K562 (cell line): ENCODE measurements around the gene XRCC3. TPM values are rescaled to one million over a fixed set of nuclear protein-coding genes. Genes with fewer than 3 reads are reported as not detected.

ENCODE experiments used
- ATAC-seq: fragments of 200-7000 bp; cut with Tn5 transposase; 3 replicates; pipeline ENCODE4 v1.9.1; 2020; ENCODE audit warnings: moderate library complexity
- BruUV-seq: library from RNA; stranded (reverse); fragments of 400-500 nt; replicated peaks from 2 replicates; lab custom pipeline; 2021; lab: Mats Ljungman, UMichigan
- CTCF ChIA-PET: fragments of 300-600 bp; formaldehyde crosslinking; extraction: SDS; loops from one replicate; lab custom pipeline; 2021; ENCODE audit warnings: low intra/inter-chr PET ratio; lab: Yijun Ruan, JAX
- POLR2A ChIA-PET: fragments of 300-600, 350-650 bp; sonication (Branson Sonifier 250); formaldehyde crosslinking; extraction: SDS; loops from one replicate; lab custom pipeline; 2021; ENCODE audit warnings: antibody characterized with exemption, inconsistent platforms; lab: Yijun Ruan, JAX
- DNase-seq, 4 experiments: peaks; one replicate each; pipeline versions ENCODE4 v3.0.0 to v3.0.0-alpha.2; 2011 to 2018; ENCODE audit warnings: low spot score in 3 of 4, mixed read lengths in 3 of 4; ENCODE audit errors: extremely low read depth in 1 of 4
- FAIRE-seq: peaks from 2 replicates; lab custom pipeline; 2011; peaks lifted over from hg19 to GRCh38; lab: Jason Lieb, UNC
- H2AFZ ChIP-seq: 2 replicates; pipeline ENCODE4 v1.6.0; 2011; ENCODE audit warnings: low read depth, low read length, control low read depth, inconsistent platforms
- H3K27ac ChIP-seq: fragments of 200-600 bp; 3 replicates; pipeline ENCODE4 v1.8.0; 2011; ENCODE audit warnings: low read depth, mild to moderate bottlenecking, control low read depth, inconsistent platforms, low read length, moderate library complexity, mixed read lengths; ENCODE audit errors: extremely low read depth
- H3K27me3 ChIP-seq, 2 experiments: fragments of 300-600 bp in 1 of 2; 2 replicates in 1 of 2; 3 replicates in 1 of 2; pipeline versions ENCODE4 v1.6.0 to v1.8.0; 2011; ENCODE audit warnings: inconsistent platforms in 2 of 2, low read length in 2 of 2, mild to moderate bottlenecking in 1 of 2, mixed read lengths in 1 of 2, moderate library complexity in 1 of 2; ENCODE audit not compliant: control insufficient read depth in 2 of 2, insufficient read depth in 2 of 2
- H3K36me3 ChIP-seq: fragments of 300-600 bp; 3 replicates; pipeline ENCODE4 v1.8.0; 2011; ENCODE audit warnings: mild to moderate bottlenecking, low read length, inconsistent platforms; ENCODE audit not compliant: control insufficient read depth, insufficient read depth
- H3K4me1 ChIP-seq, 2 experiments: fragments of 200-600 bp in 1 of 2; replicated peaks in 1 of 2; 2 replicates in 1 of 2; 3 replicates in 1 of 2; pipeline versions ENCODE4 v1.5.1 to v1.8.0; 2011; ENCODE audit warnings: inconsistent platforms in 2 of 2, low read length in 2 of 2, mild to moderate bottlenecking in 1 of 2, mixed read lengths in 1 of 2, moderate library complexity in 1 of 2; ENCODE audit not compliant: control insufficient read depth in 2 of 2, insufficient read depth in 2 of 2
- H3K4me2 ChIP-seq: 2 replicates; pipeline ENCODE4 v1.6.1; 2011; ENCODE audit warnings: low read length, control low read depth, inconsistent platforms, mixed read lengths; ENCODE audit not compliant: insufficient read depth
- H3K4me3 ChIP-seq: fragments of 200-600 bp; sonication (generic), shearing (Covaris generic); 2 replicates; pipeline ENCODE4 v1.5.1; 2016; ENCODE audit warnings: control low read depth, inconsistent platforms
- H3K79me2 ChIP-seq: fragments of 200-600 bp; 3 replicates; pipeline ENCODE4 v1.8.0; 2011; ENCODE audit warnings: low read length, inconsistent platforms; ENCODE audit not compliant: control insufficient read depth, insufficient read depth
- H3K9ac ChIP-seq, 2 experiments: 2 replicates each; pipeline versions ENCODE4 v1.6.0 to v1.6.1; 2011; ENCODE audit warnings: low read depth in 2 of 2, low read length in 2 of 2, control low read depth in 1 of 2, inconsistent platforms in 1 of 2, mild to moderate bottlenecking in 1 of 2, mixed read lengths in 1 of 2; ENCODE audit not compliant: insufficient read depth in 1 of 2
- H3K9me1 ChIP-seq: one replicate; pipeline ENCODE4 v1.6.0; 2011; ENCODE audit warnings: inconsistent platforms, mild to moderate bottlenecking, low read length, moderate library complexity; ENCODE audit not compliant: control insufficient read depth, insufficient read depth
- H3K9me3 ChIP-seq: replicated peaks from 2 replicates; pipeline ENCODE4 v1.5.1; 2011; ENCODE audit warnings: low read depth, low read length, inconsistent platforms; ENCODE audit not compliant: control insufficient read depth, insufficient read depth
- H4K20me1 ChIP-seq: replicated peaks from 2 replicates; pipeline ENCODE4 v1.6.1; 2011; ENCODE audit warnings: low read length, inconsistent platforms, mixed read lengths; ENCODE audit not compliant: control insufficient read depth, insufficient read depth
- MCM2 ChIP-seq: fragments of 450-650 bp; IDR thresholded peaks from 2 replicates; pipeline ENCODE4 v1.6.1; 2017; ENCODE audit warnings: low read depth, mild to moderate bottlenecking
- POLR2G ChIP-seq: fragments of 200-400 bp; formaldehyde crosslinking; IDR thresholded peaks from 2 replicates; pipeline ENCODE4 v1.6.1; 2017; ENCODE audit warnings: low read depth, mild to moderate bottlenecking, antibody characterized with exemption, low read length, moderate library complexity
- RBFOX2 ChIP-seq: fragments of 200-400 bp; formaldehyde crosslinking; IDR thresholded peaks from 2 replicates; pipeline ENCODE4 v1.6.1; 2017; ENCODE audit warnings: low read depth, mild to moderate bottlenecking, low read length, moderate library complexity
- WGBS: fragments of 100-300 bp; shearing (Covaris generic); methylation state at CpG from one replicate; pipeline ENCODE4 v1.1.6; 2016; ENCODE audit warnings: low coverage, mixed read lengths; ENCODE audit not compliant: insufficient coverage; ENCODE audit errors: missing lambda C conversion rate; 5-methylcytosine and 5-hydroxymethylcytosine counted together
- in situ Hi-C: fragments of 300-500 bp; cut with MboI; formaldehyde crosslinking; loops from 4 replicates; pipeline ENCODE4 v1.15.0; 2018; ENCODE audit warnings: inconsistent platforms, mixed read lengths
- intact Hi-C: fragments of 100-400 bp; cut with micrococcal nuclease; formaldehyde crosslinking; loops from 2 replicates; pipeline ENCODE4 v1.14.2; 2022
- polyA plus RNA-seq, 8 experiments: library from polyadenylated mRNA; depleted of rRNA in 4 of 8; stranded (reverse) in 5 of 8; unstranded in 3 of 8; fragments of >200 nt; fragmentation: Nextera tagmentation in 2 of 8; fragmentation: Illumina TruSeq in 1 of 8; extraction: Ambion mirVana in 2 of 8; extraction: Trizol in 1 of 8; gene quantifications; 2 replicates each; pipeline versions ENCODE4 v1.2.1 to v1.2.3, GENCODE V29; 2011 to 2014; ENCODE audit warnings: inconsistent platforms in 1 of 8, missing spikeins in 1 of 8
- total RNA-seq, 7 experiments: library from RNA; depleted of rRNA in 6 of 7; stranded (reverse); fragments of >200 nt in 6 of 7; fragmentation: Illumina TruSeq in 2 of 7; extraction: Trizol in 2 of 7; gene quantifications; 2 replicates each; pipeline versions ENCODE4 v1.2.1 to v1.2.3, GENCODE V29; 2011 to 2021; ENCODE audit warnings: low replicate concordance in 1 of 7

Gene XRCC3
- total and polyA plus RNA-seq, 9 of the 15 experiments (the other 6 are each of a cell fraction or from before 2014, with no cell fraction given): 0.34 to 59.3 (median 30.3) TPM

DNA sequence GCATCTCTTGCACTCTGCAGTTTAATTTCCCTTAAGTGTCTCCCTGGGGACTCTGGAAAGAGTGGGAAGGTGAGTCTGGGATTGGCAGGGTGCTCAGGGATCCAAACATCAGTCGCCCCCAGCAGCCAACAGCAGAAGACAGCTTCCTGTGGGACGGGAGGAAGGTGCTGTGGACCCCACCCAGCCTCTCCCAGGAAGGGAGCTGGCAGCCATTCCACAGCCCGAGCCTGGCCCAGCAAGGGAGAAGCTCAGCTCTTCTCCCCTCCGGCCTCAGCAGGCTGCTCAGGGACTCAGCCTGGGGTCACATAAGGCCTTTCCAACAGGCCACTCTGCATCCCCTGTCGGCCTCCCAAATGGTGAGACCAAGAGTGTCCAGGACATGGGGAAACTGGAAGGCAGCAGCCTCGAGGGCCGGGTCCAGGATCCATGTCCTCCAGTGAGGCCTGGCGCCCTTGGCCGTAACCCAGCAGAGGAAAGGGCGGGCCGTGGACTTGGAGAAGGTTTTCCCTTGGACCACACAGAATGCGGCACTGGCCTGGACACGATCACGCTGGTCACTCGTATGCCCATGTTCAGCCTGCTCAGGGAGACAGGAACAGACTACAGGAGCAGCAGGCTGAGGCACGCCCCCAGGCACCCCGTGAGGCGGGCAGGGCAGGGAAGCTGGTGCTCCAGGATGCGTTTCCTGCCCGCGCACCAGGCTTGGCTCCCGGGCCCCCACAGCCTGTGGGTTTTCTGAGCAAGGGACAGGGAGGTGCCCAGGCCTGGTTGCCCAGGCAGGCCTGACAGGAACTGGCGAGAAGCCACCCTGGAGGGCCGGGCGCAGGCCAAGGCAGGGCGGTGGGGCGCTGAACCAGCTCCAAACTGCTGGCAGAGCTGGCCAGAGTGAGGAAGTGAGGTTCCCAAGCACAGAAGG, 3.5 kb downstream of the XRCC3 start:
- Histone ChIP-seq H3K4me1 (peaks cover 12 to 46% of the 10 kb centered on the region in 2 experiments; a peak in 4 of 5 replicates), H2AFZ (no peak overlapping the region), H3K36me3 (peaks cover 64% of the 10 kb centered on the region; the same call in 2 of the 3 replicates), H3K9me3 (no peaks in the 10 kb centered on the region), H3K79me2 (peaks cover 41% of the 10 kb centered on the region), H4K20me1 (no peaks in the 10 kb centered on the region), H3K27me3 (no peaks in the 10 kb centered on the region), H3K27ac (no peak overlapping the region), H3K9ac (peak overlapping the region in 1 of 2 experiments; percentile 78; a peak in 2 of 4 replicates), H3K4me2 (no peak overlapping the region), H3K9me1 (no peaks in the 10 kb centered on the region), H3K4me3 (no peak overlapping the region)
- ChIA-PET CTCF (no interaction called here), POLR2A (no interaction called here)
- DNase-seq: no peak
- intact Hi-C loops (no loop called here), in situ Hi-C loops (no loop called here)
- no TSS peak for BruUV-seq
- TF ChIP-seq RBFOX2: peak; percentile 16
- TF ChIP-seq MCM2: no peak
- TF ChIP-seq POLR2G: peak; percentile 32; the same call in 1 of the 2 replicates
- no peak for FAIRE-seq
- no peak for ATAC-seq
- WGBS: 96% methylated on average over 12 of the region's 27 CpGs
